GM19351 (cell line): ENCODE results near the gene RHOBTB3.

ENCODE experiments used
- ATAC-seq: cut with Tn5 transposase; IDR thresholded peaks from one replicate; pipeline ENCODE4 v1.9.1; 2021; ENCODE audit warnings: mild to moderate bottlenecking, moderate library complexity; ENCODE audit not compliant: unreplicated experiment

RHOBTB3 gene

GRCh38 chr5:95731571-95732554 lies 727 bp downstream of the RHOBTB3 start:
- peak; percentile 40 for ATAC-seq

DNA sequence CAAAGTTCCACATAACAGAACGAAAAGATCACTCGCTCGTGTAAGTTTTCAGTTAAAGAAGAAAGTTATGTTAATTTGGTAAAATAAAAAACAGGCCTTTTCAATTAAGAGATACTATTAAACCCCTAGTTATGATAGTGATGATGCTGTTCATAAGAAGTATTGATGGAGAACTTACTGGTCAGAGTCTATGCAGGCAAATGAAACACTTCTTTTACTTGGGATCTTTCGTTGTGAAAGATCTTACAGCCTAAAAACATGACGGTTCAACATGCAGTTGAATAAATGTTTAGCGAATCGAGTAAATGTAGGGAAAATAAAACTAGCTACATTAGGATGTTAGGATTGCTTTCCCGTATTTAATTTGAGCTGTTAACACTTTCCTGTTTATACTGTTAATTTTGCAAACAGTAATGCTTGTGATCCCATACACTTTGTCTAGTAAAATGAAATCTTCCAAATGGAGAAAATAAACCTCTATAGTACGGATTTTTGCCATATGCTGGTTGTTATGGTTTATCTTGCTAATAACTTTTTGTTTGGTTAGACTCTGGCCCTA lies 2.0 kb downstream of the RHOBTB3 start:
- no peak for ATAC-seq

GRCh38 chr5:95734187-95734586 lies 3.1 kb downstream of the RHOBTB3 start:
- no peak for ATAC-seq

DNA sequence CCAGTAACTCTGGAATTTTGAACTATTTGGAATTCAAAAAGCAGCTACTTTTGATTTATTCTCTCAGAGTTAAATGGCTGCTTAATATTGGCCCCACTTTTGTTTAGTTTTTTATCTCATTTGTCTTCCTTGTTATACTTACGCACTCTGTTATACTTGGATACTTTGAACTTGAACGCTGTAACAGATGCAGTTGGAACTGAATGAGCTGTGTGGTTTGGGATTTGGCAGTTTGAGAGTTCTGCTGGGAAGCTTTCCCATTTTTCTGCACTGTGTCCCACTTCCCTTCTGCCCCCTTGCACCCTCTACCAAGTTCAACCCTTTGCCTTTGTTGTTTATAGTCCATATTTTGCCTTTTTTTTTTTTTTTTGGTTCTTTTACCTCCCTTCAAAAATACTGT lies 3.8 kb downstream of the RHOBTB3 start:
- no peak for ATAC-seq

- ATAC-seq: no peak
Measured at GRCh38 chr5:95735406-95735805, 4.3 kb downstream of the RHOBTB3 start.

DNA sequence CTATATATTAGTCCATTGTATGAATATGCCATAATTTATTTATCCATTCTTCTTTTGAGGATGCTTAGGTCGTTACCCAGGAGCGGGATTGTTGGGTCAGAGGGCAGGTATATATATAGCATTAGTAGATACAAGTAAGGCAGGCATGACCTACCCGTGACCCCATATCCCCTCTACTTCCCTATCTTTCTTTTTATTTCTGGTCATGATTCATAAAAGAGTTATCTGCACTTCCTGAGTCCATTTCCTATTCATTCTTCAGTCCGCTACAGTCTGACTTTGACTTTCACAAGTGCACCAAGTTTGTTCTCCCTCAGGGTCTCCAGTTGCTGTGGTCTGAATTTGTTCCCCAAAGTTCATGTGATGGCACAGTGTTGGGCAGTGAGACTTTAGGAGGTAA lies 6.9 kb downstream of the RHOBTB3 start:
- no peak for ATAC-seq

- no peak for ATAC-seq
Measured at GRCh38 chr5:95738834-95739233, 7.7 kb downstream of the RHOBTB3 start.

DNA sequence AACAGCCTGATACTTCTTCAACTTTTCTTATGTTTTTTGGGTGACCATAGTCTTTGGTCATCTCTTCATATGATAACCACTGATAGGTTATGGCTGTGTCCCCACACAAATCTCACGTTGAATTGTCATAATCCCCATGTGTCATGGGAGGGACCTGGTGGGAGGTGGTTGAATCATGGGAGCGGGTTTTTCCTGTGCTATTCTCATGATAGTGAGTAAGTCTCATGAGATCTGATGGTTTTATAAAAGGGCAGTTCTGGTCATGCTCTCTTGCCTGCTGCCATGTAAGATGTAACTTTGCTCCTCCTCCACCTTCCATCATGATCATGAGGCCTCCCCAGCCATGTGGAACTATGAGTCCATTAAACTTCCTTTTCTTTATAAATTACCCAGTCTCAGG lies 8.7 kb downstream of the RHOBTB3 start:
- ATAC-seq: no peak

DNA sequence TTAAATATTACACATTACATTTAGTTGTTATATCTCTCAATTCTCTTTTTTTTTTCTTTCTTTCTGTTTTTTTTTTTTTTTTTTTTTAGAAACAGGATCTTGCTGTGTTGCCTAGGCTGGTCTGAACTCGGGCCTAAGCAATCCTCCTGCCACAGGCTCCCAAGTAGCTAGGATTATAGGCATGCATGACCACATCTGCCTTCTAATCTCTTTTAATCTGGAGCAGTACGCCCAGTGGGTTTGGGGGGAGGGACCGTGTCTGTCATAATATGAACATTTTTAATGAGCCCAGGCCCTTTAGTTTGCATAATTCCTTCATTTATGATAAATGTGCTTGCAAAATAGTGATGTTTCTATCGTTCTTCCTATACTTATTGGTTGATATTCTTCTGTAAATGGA lies 10.3 kb downstream of the RHOBTB3 start:
- ATAC-seq: no peak

DNA sequence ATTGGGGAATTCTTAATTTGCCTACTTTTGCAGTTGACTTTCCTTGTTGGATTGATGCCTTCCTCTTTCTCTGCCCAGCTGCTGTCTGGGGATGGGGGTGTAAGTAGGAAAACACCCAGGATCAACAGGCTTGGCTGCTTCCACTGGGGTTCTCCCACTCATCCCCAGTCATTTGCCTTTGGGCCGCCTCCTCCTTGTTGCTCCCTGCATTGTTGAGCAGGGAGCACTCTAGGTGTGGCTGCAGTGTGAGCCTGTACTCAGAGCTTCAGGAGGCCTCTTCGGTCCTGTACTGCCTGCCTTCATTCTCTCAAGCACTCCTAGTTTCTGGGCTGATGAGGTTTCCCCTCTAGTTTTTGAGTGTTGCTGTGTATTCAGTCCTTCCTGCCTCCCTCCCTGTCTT lies 12.1 kb downstream of the RHOBTB3 start:
- ATAC-seq: no peak

- ATAC-seq: no peak
Measured at GRCh38 chr5:95743877-95744276, 12.7 kb downstream of the RHOBTB3 start.

DNA sequence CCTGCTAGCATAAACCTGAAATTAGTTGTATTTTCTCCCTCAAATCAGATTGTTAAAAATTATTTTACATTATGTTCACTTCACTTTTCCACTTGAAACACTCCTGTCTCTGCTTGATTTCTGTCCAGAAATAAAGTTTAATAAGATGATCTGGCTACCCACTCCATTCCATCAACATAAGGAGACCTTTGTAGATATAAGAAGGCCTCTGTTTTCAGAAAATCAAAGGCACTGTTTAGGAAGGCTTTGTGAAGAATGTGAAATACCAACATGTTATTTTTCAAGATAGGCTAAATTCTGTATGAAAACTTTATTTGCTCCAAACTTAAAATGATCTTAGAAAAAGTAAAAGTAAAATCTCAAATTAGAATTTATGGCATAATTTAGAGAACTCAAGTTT lies 15.1 kb downstream of the RHOBTB3 start:
- ATAC-seq: no peak

GRCh38 chr5:95746722-95747679 lies 15.9 kb downstream of the RHOBTB3 start:
- ATAC-seq: no peak

DNA sequence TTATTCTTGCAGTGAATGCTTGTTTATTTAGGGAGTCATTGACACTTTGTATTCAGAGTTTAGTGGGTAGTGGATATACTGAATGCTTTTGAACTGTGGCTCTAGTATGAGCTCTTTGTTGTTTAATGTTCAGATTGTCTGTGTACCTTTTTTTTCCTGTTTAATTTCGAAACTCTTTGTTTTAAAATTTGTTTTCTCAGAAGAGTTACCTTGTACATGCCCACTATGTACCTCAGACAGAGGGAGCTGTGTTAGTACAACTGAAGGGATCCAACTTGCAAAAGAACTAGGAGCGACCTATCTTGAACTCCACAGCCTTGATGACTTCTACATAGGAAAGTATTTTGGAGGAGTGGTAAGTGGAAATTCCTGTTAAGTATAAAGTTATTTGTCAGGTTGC lies 17.0 kb downstream of the RHOBTB3 start:
- ATAC-seq: no peak

DNA sequence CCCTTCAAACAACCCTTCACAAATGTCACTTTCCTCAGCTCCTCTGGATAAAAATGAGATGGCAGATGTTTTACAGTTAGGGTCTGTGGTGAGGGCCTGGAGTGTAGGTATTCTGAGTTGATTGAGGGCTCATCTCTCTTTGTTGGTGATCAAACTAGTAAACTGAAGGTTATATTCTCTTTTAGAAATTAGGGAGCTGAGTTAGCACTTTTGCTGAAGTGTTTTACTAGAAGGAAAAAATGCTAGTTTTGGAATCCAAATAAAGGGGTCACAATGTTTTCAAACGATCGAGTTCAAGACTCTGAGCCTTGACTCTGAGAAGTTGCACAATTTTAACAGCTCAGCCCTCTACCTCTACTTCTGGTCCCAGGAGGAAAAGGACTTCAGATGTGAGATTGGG lies 23.4 kb downstream of the RHOBTB3 start:
- no peak for ATAC-seq

GRCh38 chr5:95759005-95759404 lies 27.9 kb downstream of the RHOBTB3 start:
- no peak for ATAC-seq

DNA sequence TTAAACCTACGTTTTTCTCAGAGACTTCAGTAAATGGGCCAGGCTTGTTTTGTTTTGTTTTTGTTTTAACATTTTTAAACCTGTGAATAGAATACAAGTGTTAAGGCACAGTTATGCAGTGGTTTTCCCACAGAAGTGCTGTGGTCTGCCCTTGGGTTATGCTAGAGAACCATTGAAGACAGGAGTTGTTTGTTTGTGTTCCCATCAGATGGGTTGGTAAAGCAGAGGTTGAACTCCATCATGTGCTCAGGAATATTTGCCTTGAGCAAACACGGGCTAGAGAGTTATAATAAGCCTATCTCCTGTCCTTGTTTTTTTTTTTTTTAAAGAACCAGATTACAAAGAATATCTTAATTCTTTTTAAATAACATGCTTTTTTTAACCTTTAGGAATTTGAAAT lies 28.5 kb downstream of the RHOBTB3 start:
- ATAC-seq: no peak

- ATAC-seq: peak; percentile 95
Measured at GRCh38 chr5:95760273-95761191, 29.4 kb downstream of the RHOBTB3 start.

GRCh38 chr5:95761771-95762651 lies 30.9 kb downstream of the RHOBTB3 start:
- no peak for ATAC-seq
